GM20431 (cell line): Measurements from ENCODE around the gene TOX2.

Source experiments
- in situ Hi-C: fragments of 300-500 bp; cut with MseI, MboI; formaldehyde crosslinking; loops from one replicate; pipeline ENCODE4 v1.15.0; 2020; ENCODE audit warnings: low sequenced_read_pairs; ENCODE audit not compliant: unreplicated experiment

Gene TOX2

DNA sequence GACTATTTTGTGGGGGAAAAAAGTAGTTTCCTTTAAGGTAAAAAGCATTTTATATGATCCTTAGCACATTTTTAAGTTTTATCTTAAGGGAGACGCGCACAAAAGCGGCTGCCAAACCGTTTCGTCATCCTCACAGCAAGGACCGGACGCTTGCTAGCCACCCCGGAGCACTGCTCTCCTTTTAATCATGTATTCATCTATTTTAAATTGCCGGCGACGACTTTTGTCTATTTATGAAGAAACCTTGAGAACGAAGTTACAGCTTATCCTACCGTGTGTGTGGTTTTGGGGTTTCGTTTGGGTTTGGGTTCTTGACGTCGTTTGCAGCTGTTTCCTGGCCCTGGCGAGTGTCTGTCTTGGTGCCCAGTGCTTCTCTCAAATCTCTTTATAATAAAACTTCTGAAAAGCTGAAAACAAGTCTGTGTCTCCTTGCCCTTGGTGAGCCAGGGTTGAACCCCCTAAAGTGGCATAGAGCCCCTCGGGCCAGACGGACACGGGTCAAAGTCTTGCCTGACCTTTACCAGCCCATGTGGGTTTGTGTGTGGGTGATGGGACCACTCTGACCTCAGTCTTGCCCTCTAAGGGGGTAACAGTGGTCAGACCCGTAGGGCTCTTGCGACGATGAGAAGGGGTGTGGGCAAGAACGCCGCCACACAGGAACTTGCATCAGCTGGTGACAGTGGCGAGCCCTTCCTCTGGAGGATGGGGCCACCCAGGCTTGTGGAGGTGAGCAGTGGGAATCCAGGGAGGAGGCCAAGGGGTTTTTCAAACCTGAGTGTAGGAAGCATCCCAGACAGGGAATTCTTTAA, 154.8 kb downstream of the TOX2 start:
- in situ Hi-C loops: no loop called here

DNA sequence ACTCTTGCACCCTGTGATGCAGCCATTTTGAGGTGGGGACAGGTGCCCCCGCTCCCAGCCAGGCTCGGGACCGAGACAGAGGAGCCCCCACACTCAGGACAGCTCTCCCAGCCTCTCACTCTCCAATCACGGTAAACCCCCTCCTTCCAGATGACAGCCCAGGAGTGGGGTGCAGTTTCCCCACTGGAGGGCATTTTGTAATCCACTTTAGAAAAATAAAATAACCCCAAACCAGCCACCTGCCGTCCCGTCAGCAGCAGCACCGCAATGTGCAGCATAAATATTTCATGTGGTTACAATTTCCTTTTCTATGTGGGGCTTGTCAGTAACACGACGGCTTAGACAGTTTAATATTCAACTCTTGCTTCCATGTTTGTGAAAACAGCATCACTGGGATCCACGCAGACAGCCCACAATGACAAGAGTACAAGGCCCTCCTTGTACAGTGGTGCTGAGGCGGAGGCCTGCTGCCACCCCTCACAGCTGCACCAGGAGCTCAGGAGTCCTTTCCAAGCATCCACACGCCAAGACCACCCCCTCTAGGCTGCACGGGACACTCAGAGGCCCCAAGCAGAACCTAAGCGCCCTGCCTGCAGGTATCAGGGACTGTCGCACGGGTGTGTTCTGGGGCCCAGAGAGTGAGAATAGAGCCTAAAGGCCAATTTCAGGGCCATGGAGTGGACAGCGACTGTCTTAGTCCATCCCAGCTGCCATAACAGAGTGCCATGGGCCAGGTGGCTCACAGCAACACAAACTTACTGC, 155.7 kb downstream of the TOX2 start:
- in situ Hi-C loops: no loop called here

DNA sequence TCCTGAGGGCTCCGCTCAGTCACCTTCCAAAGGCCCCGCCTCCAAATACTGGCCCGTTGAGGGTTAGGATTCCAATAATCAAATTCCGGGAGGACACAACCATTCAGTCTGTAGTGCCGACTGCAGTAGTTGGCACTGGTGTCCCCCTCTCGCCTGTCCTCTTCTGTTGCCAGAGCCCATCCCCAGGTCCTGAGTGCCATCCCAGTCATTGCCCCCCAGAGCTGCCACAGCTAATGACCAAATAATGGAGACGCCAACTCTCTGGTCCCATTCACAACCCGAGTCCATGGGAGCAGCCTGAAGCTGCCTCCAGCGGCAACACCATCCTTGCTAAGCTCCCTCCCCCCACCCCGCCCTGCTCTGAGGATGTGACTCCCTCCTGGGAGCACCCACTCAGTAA, 156.4 kb downstream of the TOX2 start:
- in situ Hi-C loops: no loop called here

DNA sequence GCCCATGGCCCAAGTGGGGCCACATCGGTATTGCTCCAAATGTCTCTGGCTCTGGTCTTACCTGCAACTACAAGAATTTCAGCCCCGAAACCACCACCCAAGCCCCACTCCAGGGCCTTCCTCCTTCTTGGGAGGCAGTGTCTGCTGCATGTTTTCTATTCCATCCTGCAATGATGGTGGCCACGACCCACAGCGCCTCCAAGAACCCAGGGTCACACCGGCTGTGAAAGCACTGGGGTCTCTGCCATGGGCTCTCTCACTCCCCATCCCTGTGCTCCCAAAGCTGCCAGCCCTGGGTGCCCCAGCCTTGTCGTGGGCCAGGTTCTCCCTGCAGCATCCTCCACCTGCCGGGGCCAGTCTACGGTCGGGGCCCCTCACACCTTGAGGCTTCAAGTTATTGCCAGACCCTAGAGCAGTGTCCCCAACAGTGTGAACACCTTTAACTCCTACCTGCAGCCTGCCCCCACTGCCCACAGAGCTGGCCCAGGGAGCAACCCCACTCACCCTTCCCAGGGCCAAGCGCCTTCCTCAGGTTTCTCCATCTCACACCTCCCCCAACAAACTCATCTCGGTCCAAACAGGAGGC, 157.0 kb downstream of the TOX2 start:
- in situ Hi-C loops: no loop called here

DNA sequence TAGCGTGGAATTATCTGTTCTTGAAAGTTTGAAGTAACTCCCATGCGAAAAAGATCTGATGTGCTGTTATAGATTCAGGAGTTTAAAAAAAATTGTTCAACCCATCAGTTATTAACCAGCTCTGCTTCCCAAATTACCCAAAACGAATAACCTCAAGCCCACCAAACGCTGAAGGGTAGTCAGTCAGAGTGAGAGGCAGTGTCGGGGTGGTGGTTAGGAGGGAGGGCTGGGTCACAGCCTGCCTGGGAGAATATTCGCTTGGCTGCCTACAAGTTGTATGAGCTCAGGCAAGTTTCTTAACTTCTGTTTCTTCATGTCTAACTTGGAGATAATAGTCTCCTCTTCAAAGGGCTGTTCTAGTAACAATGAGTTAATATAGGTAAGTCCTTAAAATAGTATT, 157.7 kb downstream of the TOX2 start:
- in situ Hi-C loops: no loop called here

DNA sequence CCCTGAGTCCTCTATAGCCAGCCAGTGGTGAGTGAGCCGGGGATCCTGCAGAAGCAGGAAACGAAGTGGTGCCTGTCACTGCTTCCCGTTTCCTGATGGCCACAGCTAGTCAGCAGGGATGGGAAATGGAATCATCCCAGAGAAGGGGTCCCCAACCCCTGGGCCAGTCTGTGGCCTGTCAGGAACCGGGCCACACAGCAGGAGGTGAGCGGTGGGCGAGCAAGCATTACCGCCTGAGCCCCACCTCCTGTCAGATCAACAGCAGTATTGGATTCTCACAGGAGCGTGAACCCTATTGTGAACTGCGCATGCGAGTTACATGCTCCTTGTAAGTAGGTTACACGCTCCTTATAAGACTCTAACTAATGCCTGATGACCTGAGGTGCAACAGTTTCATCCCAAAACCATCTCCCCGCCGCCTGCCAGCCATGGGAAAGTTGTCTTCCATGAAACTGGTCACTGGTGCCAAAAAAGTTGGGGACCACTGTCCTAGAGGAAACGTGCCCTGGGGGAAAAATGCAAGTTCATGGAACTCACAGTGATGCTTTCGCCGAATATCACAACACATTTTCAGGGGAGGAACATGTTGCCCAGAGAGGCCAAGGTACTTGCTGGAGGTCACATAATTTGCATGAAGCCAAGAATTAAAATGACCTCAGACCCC, 158.5 kb downstream of the TOX2 start:
- in situ Hi-C loops: no loop called here

DNA sequence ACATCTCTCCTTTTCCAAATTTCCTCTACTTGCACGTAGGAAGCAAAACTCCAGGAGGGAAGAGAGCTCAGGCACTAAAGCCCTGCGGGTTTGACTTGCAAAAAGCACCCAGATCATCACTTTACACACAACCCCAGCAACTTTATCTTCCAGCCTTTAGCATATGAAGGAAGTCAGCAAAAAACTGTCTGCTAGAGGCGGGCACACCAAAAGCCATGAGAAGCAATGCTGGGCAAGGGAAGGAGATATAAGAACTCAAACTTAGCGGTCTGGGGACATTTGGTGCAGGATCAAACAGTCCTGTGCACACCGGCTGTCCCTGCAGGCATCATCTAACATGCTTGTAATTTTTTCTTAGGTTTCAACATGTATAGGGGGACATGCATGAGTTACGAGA, 159.0 kb downstream of the TOX2 start:
- in situ Hi-C loops: no loop called here

DNA sequence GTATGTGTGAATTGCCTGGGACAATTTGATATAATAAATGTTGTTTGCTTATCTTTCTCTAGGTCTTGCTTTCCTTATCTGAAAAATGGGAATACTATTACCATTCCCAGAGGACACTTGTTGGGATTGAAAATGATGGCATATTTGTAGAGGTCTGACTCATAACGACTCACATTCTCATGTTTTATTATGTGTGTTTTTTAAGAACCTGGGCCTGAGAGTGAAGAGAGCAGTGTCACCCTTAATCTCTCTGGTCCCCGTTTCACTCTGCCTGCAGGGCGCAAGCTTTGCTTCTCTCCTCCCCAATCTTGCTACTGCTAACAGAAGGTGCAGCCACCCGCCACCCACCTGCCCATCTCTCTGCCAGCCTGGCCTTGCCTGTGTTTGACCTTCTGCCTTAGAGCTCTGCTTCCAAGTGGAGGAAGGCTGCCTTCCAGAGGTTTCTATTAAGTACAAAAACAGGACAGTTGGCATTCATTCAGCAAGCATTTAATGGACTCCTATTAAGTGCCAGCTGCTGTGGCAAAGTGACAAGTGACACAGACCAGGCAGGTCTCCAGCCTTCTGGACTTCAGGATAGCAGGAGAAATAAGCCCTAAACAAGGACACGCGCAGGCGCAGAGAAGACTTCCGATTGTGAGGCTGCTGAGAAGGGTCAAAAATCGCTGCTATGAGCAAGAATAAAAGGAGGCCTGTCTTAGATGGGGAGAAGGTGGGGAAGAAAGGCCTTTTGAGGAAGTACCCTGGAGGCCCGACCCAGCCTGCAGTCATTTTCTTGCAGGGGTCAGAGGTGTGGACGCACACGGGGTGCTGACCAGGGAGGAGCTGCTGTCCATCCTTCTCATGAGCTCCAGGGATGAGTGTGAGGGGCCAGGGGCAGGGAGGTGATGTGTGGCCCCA, 159.8 kb downstream of the TOX2 start:
- in situ Hi-C loops: loop anchor here (25.0 kb wide), 2 partner anchors 537 to 637 kb away; no protein-coding TSS in a partner anchor

DNA sequence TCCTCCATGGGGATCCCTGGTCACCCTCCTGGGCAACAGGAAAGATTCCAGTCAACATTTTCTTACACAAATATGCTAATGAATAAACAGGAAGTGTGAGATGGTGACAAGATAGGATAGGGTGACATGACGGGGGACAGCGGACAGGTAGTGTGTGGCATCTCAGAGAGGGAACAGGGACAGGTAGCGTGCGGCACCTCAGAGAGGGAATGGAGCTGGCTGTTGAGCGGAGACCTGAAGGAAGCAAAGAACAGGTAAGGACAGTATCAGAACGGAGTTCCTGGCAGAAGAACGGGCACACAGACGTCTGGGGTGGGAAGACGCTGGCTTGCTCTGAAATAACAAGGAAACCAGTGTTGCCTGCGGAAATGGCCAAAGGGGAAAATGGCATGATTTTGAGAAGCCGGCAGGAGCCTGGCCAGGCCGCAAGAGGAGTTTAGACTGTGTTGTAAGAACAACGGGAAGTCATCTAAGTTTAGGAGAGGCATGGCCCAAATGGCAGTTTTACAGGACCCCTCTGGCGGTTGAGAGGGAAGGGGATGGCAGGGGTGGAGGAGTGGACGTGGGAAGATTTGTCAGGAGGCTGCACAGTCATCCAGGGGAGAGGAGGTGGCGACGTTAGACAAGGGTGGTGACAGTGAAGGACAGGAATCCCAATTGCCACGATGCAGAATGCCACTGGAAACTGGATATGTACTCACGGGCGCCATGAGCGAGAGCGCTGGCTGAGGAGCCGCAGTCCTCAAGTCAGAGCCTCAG, 160.7 kb downstream of the TOX2 start:
- in situ Hi-C loops: loop anchor here (25.0 kb wide), 2 partner anchors 538 to 638 kb away; no protein-coding TSS in a partner anchor

DNA sequence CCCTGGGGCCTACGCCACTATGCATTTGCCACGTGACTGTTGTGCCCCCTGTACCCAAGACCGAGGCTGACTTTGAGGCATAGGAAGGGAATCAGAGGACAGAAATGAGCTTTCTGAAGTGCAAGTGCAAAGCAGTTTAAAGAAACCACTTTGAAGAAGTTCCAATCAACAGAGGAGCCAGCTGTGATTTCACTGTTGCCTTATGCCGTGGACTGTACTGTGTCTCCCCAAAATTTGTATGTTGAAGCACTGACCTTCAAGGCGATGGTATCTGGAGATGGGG, 161.2 kb downstream of the TOX2 start:
- in situ Hi-C loops: loop anchor here (25.0 kb wide), 2 partner anchors 539 to 639 kb away; no protein-coding TSS in a partner anchor

DNA sequence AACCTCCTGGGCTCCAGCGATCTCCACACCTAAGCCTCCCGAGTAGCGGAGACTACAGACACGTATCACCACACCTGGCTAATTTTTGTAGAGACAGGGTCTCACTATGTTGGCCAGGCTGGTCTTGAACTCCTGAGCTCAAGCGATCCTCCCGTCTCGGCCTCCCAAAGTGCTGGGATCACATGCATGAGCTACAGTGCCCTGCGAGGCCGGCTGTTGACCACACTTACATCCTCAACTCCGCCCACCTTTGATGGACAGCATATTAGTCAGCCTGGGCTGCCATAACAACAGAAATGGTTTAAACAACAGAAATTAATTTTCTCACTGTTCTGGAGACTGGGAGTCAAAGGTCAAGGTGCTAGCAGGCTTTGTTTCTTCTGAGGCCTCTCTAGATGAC, 164.6 kb downstream of the TOX2 start:
- in situ Hi-C loops: loop anchor here (25.0 kb wide), 2 partner anchors 542 to 642 kb away; no protein-coding TSS in a partner anchor

DNA sequence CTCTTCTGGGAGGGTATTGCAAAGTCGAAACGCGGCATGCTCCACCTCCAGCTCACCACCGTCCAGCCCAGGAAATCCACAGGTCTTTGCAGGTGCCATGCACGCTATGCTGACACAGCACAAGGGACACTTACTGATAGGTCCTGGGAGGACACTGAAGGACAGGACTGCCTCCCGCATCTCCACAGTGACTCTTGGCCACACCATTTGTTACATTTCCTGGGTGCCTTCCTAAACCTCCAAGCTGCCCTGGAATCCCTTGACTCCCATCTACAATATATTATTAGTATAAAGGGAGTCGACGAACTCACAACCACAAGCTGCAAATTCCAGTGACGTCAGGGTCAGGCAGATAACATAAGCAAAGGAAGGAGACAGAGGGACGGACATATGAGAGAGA, 165.4 kb downstream of the TOX2 start:
- in situ Hi-C loops: loop anchor here (10.0 to 25.0 kb wide), 3 partner anchors 335 to 643 kb away; no protein-coding TSS in a partner anchor

DNA sequence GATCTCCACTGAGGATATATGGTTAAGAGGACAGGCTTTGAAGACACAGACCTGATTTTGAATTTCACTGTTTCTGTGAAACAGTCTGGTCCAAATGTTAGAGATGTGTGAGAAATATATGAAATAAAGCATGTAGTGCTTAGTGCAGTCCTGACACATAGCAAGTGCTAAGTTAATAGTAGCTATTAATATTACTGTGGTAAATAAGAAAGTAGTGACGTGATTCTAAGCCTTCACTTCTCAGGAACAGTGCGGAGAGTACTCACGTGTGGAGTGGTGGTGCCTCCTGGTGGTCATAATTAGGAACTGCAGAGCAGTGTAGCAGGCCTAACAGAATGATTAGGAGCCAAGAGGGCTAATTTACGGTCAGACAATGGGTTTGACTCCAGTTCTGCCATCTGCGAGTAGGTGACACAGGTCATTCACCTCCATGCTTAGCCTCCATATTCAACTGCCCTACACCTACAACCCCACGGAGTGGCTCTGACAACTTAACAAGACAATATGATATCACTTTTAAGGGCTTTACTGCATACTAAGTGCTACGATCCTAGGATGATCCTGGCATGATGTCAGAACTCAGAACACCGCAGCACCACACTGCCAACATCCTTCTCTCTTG, 166.1 kb downstream of the TOX2 start:
- in situ Hi-C loops: loop anchor here (10.0 to 25.0 kb wide), 3 partner anchors 336 to 643 kb away; no protein-coding TSS in a partner anchor

DNA sequence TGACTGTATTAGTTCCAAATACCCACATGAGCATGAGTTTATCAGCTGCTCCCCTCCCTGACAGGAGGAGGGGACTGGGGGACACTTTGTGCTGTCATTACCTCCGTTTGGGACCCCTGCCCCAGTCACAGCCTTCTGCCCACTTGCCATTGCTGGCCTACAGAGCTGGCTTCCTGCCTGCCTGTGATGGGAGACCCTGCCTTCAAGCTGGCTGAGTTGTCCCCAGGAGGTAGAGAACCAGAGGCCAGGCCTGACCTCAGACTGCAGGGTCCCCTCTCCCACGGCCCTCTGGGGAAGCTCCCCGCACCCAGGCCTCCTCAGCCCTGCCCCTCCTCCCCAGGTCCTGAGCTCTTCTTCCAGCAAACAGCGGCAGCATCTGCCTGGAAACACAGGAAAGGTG, 166.8 kb downstream of the TOX2 start:
- in situ Hi-C loops: loop anchor here (10.0 to 25.0 kb wide), 3 partner anchors 337 to 644 kb away; no protein-coding TSS in a partner anchor

DNA sequence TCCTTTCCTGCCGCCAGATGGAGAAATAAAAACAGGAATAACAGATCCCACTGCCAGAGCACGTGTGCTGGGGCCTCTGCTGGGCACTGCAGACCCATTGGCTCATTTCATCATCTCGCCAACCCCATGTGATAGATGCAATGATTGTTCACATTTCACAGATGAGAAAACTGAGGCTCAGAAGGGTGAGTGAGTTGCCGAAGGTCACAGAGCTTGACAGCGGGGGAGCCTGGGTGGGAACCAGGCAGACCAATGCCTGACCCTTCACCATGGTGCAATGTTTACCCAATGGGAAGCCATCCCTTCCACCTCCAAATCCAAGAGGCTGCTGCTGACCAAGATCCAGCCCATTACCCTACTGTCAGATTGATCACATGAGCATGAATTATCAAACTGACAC, 167.2 kb downstream of the TOX2 start:
- in situ Hi-C loops: loop anchor here (10.0 to 25.0 kb wide), 3 partner anchors 337 to 645 kb away; no protein-coding TSS in a partner anchor

DNA sequence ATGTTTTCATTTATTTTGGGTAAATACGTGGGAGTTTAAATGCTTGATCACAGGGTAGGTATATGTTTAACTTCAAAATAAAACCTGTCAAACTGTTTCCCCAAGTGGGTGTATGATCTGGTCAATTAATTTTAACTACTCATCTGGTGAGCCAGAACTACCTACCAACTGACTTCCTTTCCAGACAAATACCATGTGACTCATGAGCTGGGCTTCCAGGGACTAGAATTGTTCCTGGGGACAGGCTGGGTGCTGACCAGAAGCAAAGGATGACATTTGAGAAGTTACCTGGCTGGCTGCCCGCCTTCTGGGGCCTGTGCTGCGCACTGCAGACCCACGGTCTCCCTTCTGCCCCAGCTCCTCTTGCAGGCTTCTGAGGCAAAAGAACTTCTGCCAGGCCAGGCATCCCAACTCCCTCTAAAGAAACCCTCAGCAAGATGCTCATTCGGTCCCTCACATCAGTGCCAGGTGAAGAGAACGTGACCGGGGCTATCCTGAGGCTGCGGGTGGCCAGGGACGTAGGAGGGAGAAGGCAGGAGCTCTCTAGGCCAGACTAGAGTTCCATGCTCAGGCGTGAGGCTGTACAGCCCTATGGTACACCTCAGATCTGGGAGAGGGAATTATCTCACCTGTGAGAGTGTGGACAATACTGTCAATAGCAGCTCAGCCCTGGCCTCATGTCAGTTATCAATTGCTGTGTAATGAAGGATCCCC, 168.7 kb downstream of the TOX2 start:
- in situ Hi-C loops: loop anchor here (10.0 to 25.0 kb wide), 3 partner anchors 339 to 646 kb away; no protein-coding TSS in a partner anchor

DNA sequence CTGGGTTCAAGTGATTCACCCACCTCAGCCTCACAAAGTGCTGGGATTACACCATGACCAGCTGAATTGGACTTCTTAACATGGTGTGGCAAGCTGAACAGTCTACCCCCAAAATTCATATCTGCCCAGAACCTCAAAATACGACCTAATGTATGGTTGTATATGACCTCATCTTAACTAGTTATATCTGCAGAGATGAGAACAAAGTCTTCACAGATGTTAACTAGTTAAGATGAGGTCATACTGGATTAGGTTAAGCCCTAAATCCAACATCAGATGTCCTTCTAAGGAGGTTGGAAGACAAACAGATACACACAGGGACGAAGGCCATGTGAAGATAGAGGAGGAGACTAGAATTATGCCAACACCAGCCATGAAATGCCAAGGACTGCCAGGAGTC, 169.8 kb downstream of the TOX2 start:
- in situ Hi-C loops: loop anchor here (10.0 to 25.0 kb wide), 3 partner anchors 340 to 647 kb away; no protein-coding TSS in a partner anchor
